HG02763 (cell line): ENCODE measurements around the gene TNFAIP1.
"Not testable (repeated sequence)": the region's sequence is repeated elsewhere in the genome, so short reads cannot be mapped to it uniquely, and the experiment has no call there.

Experiments
- ATAC-seq: cut with Tn5 transposase; IDR thresholded peaks from one replicate; pipeline ENCODE4 v1.9.1; 2021; ENCODE audit warnings: mild to moderate bottlenecking, moderate library complexity; ENCODE audit not compliant: unreplicated experiment

TNFAIP1 gene

GRCh38 chr17:28335201-28335958 lies at the start of gene TNFAIP1, which contains the start of gene IFT20:
TNFAIP1 (plus strand) TSS chr17:28335761; CDS start chr17:28339522, 3,761 bp downstream.
IFT20 (minus strand) TSS chr17:28335472; CDS start chr17:28331985, 3,487 bp downstream.
- ATAC-seq: peak; percentile 94

- ATAC-seq: no peak
Observed at GRCh38 chr17:28285965-28286364, 49.6 kb upstream of the TNFAIP1 start.

- no peak for ATAC-seq
Observed at GRCh38 chr17:28290703-28291102, 44.9 kb upstream of the TNFAIP1 start.

DNA sequence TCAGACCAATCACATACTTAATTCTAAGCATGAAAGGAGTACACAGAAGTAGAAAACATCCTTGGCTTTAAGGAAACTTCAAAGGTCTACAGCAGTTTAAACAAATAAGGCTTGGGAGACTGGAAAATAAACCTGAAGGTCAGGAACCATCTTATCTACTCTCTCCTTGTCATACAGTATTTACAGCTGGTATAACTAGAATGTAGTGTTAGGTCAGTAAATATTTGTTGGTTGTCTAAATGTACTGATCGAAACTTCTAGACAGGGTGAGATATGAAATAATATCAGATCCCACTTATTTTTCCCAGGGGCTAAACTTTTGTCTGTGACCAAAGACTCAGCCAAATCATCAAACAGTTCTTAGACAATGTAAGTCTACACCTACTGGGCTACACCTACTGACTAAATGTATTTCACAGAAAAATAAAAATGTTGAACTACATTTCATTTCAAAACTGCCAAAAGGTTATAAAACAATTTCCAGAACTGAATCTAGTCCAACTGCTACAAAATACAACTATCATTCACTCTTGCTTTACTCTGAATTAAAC lies 43.7 kb upstream of the TNFAIP1 start:
- ATAC-seq: no peak

DNA sequence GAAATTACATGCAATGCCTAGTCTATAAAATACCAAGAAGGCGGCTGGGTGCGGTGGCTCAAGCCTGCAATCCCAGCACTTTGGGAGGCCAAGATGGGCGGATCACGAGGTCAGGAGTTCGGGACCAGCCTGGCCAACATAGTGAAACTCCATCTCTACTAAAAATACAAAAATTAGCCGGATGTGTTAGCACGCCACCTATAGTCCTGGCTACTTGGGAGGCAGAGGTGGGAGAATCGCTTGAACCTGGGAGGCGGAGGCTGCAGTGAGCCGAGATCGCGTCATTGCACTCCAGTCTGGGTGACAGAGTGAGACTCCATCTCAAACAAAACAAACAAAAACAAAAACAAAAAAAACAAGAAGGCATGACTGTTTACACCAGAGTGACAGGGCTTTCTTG lies 42.7 kb upstream of the TNFAIP1 start:
- ATAC-seq: not testable (repeated sequence)

DNA sequence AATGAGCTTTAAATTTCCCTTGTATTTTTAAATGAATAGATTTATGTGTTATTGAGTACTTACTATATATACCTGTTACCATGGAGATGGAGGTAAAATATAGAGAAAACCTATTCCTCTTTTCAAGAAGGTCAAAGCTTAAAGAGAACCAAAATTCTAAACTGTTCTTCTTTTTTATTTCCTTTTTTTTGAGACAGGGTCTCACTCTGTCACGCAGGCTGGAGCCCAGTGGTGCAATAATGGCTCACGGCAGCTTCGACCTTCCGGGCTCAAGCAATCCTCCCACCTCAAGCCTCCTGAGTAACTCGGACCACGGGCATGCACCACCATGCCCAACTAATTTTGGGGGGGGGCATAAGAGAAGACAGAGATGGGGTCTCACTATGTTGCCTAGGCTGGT lies 41.6 kb upstream of the TNFAIP1 start:
- no peak for ATAC-seq

GRCh38 chr17:28295677-28296578 lies 39.6 kb upstream of the TNFAIP1 start:
- ATAC-seq: no peak

- ATAC-seq: no peak
Observed at GRCh38 chr17:28298449-28298848, 37.1 kb upstream of the TNFAIP1 start.

DNA sequence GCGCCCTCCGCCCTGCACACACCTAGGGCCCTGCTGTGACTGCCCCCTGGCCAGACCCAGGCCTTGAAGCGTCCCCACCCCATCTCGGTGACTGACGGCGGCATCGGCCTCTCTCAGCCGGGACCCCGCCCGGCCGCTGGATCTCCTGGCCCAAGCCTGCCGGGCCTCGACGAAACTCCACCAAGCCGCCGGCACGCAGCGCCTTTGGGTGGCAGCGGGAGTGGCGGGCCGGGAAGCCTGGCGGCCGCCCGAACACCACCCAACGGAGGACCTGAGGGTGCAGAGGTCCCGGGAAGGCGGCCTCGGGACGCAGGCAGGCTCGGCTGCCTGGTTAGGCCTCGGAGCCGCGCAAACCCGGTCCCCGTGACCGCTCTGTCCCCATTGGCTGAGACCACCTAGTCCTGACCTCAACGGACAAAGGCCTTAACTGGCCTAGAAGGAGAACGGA lies 28.6 kb upstream of the TNFAIP1 start:
- ATAC-seq: no peak

- ATAC-seq: no peak
Observed at GRCh38 chr17:28313841-28314240, 21.7 kb upstream of the TNFAIP1 start.

GRCh38 chr17:28315846-28316705 lies 19.5 kb upstream of the TNFAIP1 start:
- ATAC-seq: no peak

- ATAC-seq: no peak
Observed at GRCh38 chr17:28317099-28317965, 18.2 kb upstream of the TNFAIP1 start.

DNA sequence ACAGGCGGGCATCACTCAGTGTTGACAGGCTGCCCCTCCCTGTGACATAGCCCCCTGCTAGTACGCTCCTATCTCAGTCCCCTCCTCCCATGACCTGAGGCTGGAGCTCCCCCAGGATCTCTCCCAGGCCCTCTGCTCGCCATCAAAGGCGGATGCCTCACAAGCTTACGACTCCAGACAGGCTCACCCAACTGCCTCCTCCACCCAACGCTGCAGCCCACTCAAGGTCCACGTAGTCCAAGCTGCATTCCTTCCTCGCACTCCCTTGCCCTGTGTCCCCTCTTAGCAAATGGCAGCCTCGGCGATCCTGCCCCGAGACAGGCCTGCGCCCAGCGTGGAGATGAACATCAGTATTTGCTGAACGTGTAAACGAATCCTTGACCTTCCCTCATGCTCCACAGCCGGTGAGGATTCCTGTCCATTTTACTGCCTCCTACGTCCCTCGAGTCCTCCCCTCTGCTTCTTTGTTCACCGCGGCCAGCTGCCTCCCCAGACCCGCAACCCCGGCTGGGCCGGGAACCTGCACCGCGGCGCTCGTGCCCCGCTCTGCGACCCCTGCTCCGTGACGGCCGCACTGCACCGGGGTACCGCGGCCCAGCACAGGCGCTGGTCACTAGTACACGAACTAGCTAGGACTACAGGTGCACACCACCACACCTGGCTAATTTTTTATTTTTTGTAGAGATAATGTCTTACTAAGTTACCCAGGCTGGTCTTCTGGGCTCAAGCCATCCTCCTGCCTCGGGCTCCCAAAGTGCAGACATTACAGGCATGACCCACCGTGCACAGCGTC lies 17.4 kb upstream of the TNFAIP1 start:
- ATAC-seq: no peak

GRCh38 chr17:28318759-28319597 lies 16.6 kb upstream of the TNFAIP1 start, which contains the start of gene TMEM97:
TMEM97 (plus strand) TSS chr17:28319200; CDS start chr17:28319240, 40 bp downstream.
- peak; percentile 94 for ATAC-seq

- no peak for ATAC-seq
Observed at GRCh38 chr17:28319598-28319935, 16.0 kb upstream of the TNFAIP1 start.

DNA sequence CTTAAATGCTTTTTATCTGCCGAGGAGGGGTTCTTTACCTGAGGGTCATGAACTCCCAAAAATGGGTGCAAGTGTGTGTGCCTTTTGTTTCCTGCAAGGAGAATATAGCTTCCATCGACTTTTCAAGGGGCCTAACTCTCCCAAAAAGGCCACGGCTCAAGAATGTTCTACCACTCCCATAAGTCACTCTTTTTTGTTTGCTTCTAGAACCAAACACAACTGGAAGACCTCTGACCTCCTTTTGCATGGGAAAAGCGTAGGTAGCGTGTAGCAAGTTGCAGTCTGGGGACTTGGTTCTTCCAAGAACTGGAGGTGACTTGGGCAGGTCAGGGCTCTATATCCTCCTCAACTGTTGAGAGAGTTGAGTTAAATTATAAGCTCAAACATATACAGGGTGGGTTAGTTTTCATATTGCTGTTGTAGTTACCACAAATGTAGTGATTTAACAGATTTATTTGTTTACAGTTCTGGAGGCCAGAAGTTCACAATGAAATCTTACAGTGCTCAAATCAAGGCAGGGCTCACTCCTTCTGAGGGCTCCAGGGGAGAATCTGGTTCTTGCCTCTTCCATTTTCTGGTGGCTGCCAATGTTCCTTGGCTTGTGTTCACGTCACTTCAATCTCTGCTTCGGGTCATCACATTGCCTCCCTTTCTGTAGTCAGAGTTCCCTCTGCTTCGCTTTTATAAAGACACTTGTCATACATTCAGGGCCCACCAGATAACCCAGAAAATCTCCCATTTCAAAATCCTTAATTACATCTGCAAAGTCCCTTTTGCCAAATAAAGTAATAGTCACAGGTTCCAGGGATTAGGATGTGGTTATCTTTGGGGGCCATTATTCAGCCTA lies 15.1 kb upstream of the TNFAIP1 start:
- no peak for ATAC-seq

- ATAC-seq: no peak
Observed at GRCh38 chr17:28324267-28324745, 11.3 kb upstream of the TNFAIP1 start.
